Hepatocyte (in vitro differentiated cells): ENCODE data around the gene GLI3.

Source experiments
- CTCF ChIP-seq: fragments of 200-600 bp; sonication (generic); IDR thresholded peaks from 2 replicates; pipeline ENCODE4 v1.5.1; 2016; ENCODE audit warnings: antibody characterized with exemption, mild to moderate bottlenecking; ENCODE audit not compliant: poor library complexity
- EZH2 ChIP-seq: fragments of 200-600 bp; sonication (generic); IDR thresholded peaks from 2 replicates; pipeline ENCODE4 v1.6.1; 2016; ENCODE audit warnings: antibody characterized with exemption, mild to moderate bottlenecking, borderline replicate concordance
- EZH2phosphoT487 ChIP-seq: fragments of 200-600 bp; sonication (generic); IDR thresholded peaks from one replicate; pipeline ENCODE4 v1.6.1; 2018; ENCODE audit warnings: antibody characterized with exemption, mild to moderate bottlenecking, low read depth, moderate library complexity; ENCODE audit not compliant: unreplicated experiment, severe bottlenecking

- no peak for TF ChIP-seq EZH2phosphoT487
- TF ChIP-seq CTCF: no peak
- peak; percentile 68 for TF ChIP-seq EZH2
Observed at GRCh38 chr7:42236266-42236975, 588 bp downstream of the GLI3 start.
